HG02610 (cell line): ENCODE data around the gene MYBPC1.

Experiments
- ATAC-seq: cut with Tn5 transposase; IDR thresholded peaks from one replicate; pipeline ENCODE4 v1.9.1; 2021; ENCODE audit warnings: mild to moderate bottlenecking, moderate library complexity; ENCODE audit not compliant: unreplicated experiment

Gene MYBPC1

GRCh38 chr12:101694297-101694848 is 99.6 kb downstream of the MYBPC1 start:
- no peak for ATAC-seq

- ATAC-seq: no peak
These were observed 100.2 kb downstream of the MYBPC1 start for GRCh38 chr12:101694986-101695385.

GRCh38 chr12:101695706-101696105 is 100.9 kb downstream of the MYBPC1 start:
- no peak for ATAC-seq

- peak; percentile 1 for ATAC-seq
These were observed 101.8 kb downstream of the MYBPC1 start for GRCh38 chr12:101696251-101697196.

GRCh38 chr12:101697197-101697929 is 102.6 kb downstream of the MYBPC1 start, which contains the start of gene CHPT1:
Gene CHPT1 (plus strand): TSS chr12:101697640. CDS start chr12:101697862, 222 bp downstream.
- peak; percentile 63 for ATAC-seq

GRCh38 chr12:101697930-101698799 is 103.4 kb downstream of the MYBPC1 start:
- peak; percentile 19 for ATAC-seq

- no peak for ATAC-seq
These were observed 104.1 kb downstream of the MYBPC1 start for GRCh38 chr12:101698800-101699347.

GRCh38 chr12:101700299-101700820 is 105.6 kb downstream of the MYBPC1 start:
- ATAC-seq: no peak

GRCh38 chr12:101703487-101703886 is 108.7 kb downstream of the MYBPC1 start:
- no peak for ATAC-seq

GRCh38 chr12:101706403-101706802 is 111.6 kb downstream of the MYBPC1 start:
- ATAC-seq: no peak

GRCh38 chr12:101707131-101707782 is 112.5 kb downstream of the MYBPC1 start:
- no peak for ATAC-seq

GRCh38 chr12:101710288-101710687 is 115.5 kb downstream of the MYBPC1 start:
- no peak for ATAC-seq

- no peak for ATAC-seq
These were observed 118.4 kb downstream of the MYBPC1 start for GRCh38 chr12:101713059-101713682.

GRCh38 chr12:101713930-101714329 is 119.2 kb downstream of the MYBPC1 start:
- no peak for ATAC-seq

GRCh38 chr12:101714877-101715444 is 120.2 kb downstream of the MYBPC1 start:
- no peak for ATAC-seq

GRCh38 chr12:101719566-101719965 is 124.8 kb downstream of the MYBPC1 start:
- ATAC-seq: no peak

GRCh38 chr12:101720118-101720517 is 125.3 kb downstream of the MYBPC1 start:
- no peak for ATAC-seq

- ATAC-seq: no peak
These were observed 127.6 kb downstream of the MYBPC1 start for GRCh38 chr12:101722392-101722791.

- ATAC-seq: no peak
These were observed 132.3 kb downstream of the MYBPC1 start for GRCh38 chr12:101727098-101727497.
